NCI-H345 (cell line): Measurements from ENCODE around the gene ASIC1.

Experiments used
- DNase-seq: peaks from one replicate; lab custom pipeline; 2025; lab: John Stamatoyannopoulos, UW

Gene ASIC1

GRCh38 chr12:50085615-50086072, 28.2 kb downstream of the ASIC1 start:
- no peak for DNase-seq

GRCh38 chr12:50086148-50086547, 28.8 kb downstream of the ASIC1 start:
- DNase-seq = no peak

GRCh38 chr12:50087151-50087550, 29.8 kb downstream of the ASIC1 start:
- DNase-seq = no peak

- no peak for DNase-seq
Observed at GRCh38 chr12:50087995-50088394, 30.6 kb downstream of the ASIC1 start.

- DNase-seq = peak; percentile 3
Observed at GRCh38 chr12:50088577-50089335, 31.4 kb downstream of the ASIC1 start.

- DNase-seq = no peak
Observed at GRCh38 chr12:50089730-50090129, 32.3 kb downstream of the ASIC1 start.

GRCh38 chr12:50090391-50090790, 33.0 kb downstream of the ASIC1 start:
- DNase-seq = no peak

- no peak for DNase-seq
Observed at GRCh38 chr12:50097952-50098351, 40.6 kb downstream of the ASIC1 start.

GRCh38 chr12:50099302-50100008, 42.1 kb downstream of the ASIC1 start:
- DNase-seq = no peak

- DNase-seq = no peak
Observed at GRCh38 chr12:50100561-50100960, 43.2 kb downstream of the ASIC1 start.

- DNase-seq = no peak
Observed at GRCh38 chr12:50101663-50102062, 44.3 kb downstream of the ASIC1 start.

GRCh38 chr12:50102131-50102531, 44.7 kb downstream of the ASIC1 start:
- DNase-seq = no peak

GRCh38 chr12:50102646-50103309, 45.4 kb downstream of the ASIC1 start:
- no peak for DNase-seq

- DNase-seq = no peak
Observed at GRCh38 chr12:50103351-50103750, 46.0 kb downstream of the ASIC1 start.

- DNase-seq = peak; percentile 41
Observed at GRCh38 chr12:50103767-50104321, 46.4 kb downstream of the ASIC1 start, which contains the start of gene GPD1. TSS of gene GPD1 (plus strand) at chr12:50104008. CDS start at chr12:50104051, 43 bp downstream.

GRCh38 chr12:50104417-50105366, 47.3 kb downstream of the ASIC1 start:
- DNase-seq = no peak

GRCh38 chr12:50105913-50106450, 48.6 kb downstream of the ASIC1 start:
- DNase-seq = no peak

- no peak for DNase-seq
Observed at GRCh38 chr12:50106907-50107306, 49.5 kb downstream of the ASIC1 start.

- DNase-seq = no peak
Observed at GRCh38 chr12:50107416-50108268, 50.2 kb downstream of the ASIC1 start.

GRCh38 chr12:50109319-50109718, 51.9 kb downstream of the ASIC1 start:
- DNase-seq = no peak
